Omental fat pad (tissue), 4 donors: ENCODE results near the gene BANP. TPM values are rescaled to one million over a fixed set of nuclear protein-coding genes. Genes with fewer than 3 reads are reported as not detected.

Experiments used
- ATAC-seq: fragments of 150-250 bp; one replicate; pipeline ENCODE4 v1.9.1; 2016; ENCODE audit warnings: mild to moderate bottlenecking, moderate library complexity; ENCODE audit not compliant: low FRiP score
- DNase-seq: peaks from one replicate; pipeline ENCODE4 v3.0.0-alpha.2; 2019; ENCODE audit warnings: low spot score
- total RNA-seq, 4 donors: library from RNA; depleted of rRNA; stranded (reverse); fragments of >200 nt; gene quantifications; one replicate each; pipeline ENCODE4 v1.1.0, GENCODE V29; 2016
- TF ChIP-seq, protein P1 (sequence below), 3 donors: fragments of 450-650 bp; IDR thresholded peaks; one replicate each; pipeline ENCODE4 v1.5.1; 2016 to 2017; ENCODE audit warnings: antibody characterized with exemption in 3 of 3, mild to moderate bottlenecking in 3 of 3, moderate library complexity in 2 of 3

The BANP gene
- total RNA-seq, 4 donors from 2014 or later: 20.5 to 35.8 (median 24.6) TPM

- no peak for DNase-seq
- TF ChIP-seq, protein P1, sequence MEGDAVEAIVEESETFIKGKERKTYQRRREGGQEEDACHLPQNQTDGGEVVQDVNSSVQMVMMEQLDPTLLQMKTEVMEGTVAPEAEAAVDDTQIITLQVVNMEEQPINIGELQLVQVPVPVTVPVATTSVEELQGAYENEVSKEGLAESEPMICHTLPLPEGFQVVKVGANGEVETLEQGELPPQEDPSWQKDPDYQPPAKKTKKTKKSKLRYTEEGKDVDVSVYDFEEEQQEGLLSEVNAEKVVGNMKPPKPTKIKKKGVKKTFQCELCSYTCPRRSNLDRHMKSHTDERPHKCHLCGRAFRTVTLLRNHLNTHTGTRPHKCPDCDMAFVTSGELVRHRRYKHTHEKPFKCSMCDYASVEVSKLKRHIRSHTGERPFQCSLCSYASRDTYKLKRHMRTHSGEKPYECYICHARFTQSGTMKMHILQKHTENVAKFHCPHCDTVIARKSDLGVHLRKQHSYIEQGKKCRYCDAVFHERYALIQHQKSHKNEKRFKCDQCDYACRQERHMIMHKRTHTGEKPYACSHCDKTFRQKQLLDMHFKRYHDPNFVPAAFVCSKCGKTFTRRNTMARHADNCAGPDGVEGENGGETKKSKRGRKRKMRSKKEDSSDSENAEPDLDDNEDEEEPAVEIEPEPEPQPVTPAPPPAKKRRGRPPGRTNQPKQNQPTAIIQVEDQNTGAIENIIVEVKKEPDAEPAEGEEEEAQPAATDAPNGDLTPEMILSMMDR (IDR thresholded peaks at IDR 0.05): no peak
- peak; percentile 0 for ATAC-seq
Observed at GRCh38 chr16:87951552-87952538, 611 bp downstream of the BANP start.

DNA sequence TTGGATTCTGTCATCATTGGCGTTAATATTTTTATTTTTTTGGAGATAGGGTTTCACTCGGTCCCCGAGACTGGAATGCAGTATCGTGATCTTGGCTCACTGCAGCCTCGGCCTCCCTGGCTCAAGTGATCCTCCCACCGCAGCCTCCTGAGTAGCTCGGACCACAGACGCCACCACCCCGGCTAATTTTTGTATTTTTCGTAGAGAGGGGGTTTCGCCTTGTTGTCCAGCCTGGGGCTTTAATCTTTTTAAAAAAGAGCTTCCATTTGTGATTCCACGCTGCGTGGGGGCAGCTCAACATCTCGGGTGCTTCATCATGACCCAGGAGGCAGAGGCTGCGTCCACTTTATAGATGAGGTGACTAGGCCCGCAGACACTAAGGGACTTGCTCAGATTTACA, 1.5 kb downstream of the BANP start:
- TF ChIP-seq, protein P1 (IDR thresholded peaks at IDR 0.05): no peak
- ATAC-seq: no peak
- no peak for DNase-seq

GRCh38 chr16:87953308-87954215, 2.3 kb downstream of the BANP start:
- ATAC-seq: no peak
- no peak for DNase-seq
- TF ChIP-seq, protein P1 (IDR thresholded peaks at IDR 0.05): no peak

GRCh38 chr16:87954361-87954760, 3.1 kb downstream of the BANP start:
- no peak for ATAC-seq
- no peak for DNase-seq
- TF ChIP-seq, protein P1 (IDR thresholded peaks at IDR 0.05): no peak

DNA sequence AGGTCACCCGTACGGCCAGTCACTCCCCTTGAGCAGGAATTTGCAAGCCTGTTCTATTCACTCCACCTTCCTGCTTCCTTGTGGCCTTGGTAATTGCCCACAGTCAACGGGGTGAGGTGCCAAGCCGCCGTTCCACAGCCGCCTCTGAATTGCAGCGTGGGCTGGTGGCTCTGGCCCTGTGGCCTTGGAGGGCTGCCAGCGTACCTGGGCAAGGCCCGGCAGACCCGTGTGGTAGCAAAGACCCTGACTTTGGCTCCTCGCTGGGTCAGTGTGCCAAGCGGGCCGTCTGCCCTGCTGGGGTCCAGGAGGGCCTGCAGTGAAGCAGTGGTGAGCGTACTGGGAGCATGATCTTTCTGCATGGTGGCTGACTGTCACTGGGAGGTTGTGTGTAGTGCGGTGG, 3.6 kb downstream of the BANP start:
- ATAC-seq (no peak), DNase-seq (no peak)
- TF ChIP-seq, protein P1 (IDR thresholded peaks at IDR 0.05): no peak

DNA sequence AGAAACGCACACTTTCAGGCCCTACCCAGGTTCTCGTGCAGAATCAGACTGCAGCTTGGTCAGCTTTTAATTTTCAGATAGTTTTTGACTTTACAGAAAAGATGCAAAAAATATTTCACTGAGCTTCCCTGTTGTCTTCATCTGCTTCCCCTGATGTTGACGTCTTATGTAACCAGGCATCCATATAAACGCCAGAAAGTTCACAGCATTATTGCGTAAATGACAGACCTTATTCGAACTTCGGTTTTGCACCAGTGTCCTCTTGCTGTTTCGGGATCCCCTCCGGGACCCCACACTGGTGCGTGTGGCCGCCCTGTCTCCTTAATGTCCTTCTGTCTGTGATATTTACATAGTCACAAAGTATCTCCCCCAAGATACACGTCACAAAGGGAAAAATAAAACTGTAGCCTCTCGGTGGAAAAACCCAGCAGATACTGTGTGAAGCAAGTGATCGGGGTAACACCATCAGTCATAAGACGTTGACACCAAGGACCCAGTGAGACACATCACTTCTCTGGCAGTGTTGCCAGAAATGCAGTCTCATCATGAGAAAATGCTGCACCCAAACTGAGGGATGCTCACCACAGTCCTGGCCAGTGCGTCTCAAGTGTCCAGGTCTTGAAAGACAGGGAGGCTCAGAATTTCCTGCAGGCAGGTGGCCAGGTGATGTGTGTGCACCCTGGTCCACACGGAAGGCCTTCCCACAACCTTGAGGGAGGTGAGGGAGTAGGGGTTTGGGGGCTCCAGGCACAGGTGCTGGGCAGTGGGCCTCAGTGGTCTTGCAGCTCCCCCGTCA, 4.3 kb downstream of the BANP start:
- ATAC-seq: no peak
- DNase-seq: no peak
- TF ChIP-seq, protein P1 (IDR thresholded peaks at IDR 0.05): no peak
